Heart left ventricle (tissue), 13 donors: Measurements from ENCODE around the gene CNNM4.

Experiments used
- POLR2A ChIP-seq, 2 donors: fragments of 450-650 bp; IDR thresholded peaks; one replicate each; pipeline ENCODE4 v1.6.1; 2017; ENCODE audit warnings: antibody characterized with exemption in 2 of 2, mild to moderate bottlenecking in 2 of 2, moderate library complexity in 2 of 2
- TF ChIP-seq, protein P1 (sequence below), 12 donors: fragments of 200-600 bp; sonication (generic) in 4 of 12; IDR thresholded peaks; one replicate each; pipeline versions ENCODE4 v1.5.0 to v1.8.0; 2018 to 2022; ENCODE audit warnings: antibody characterized with exemption in 12 of 12, mild to moderate bottlenecking in 5 of 12
- donor health status: ischemic (EF 13 %, LVEDD 7.1; RV severe dilation, severe dysfunction).
- donor health status: DM: no; HTN: yes; CAD: no.
- donor health status: DM: no; HTN: no; CAD: no.
- donor health status: ischemic (EF 25% LVEDD 6.9; RV normal size, moderate dysfunction).
- donor health status: ischemic (EF 25% LVEDD 5.7; RV mildly dilated, moderate dysfunction).
- donor health status: ischemic (EF 35%, LVEDD 5.7; RV mildly dilated, moderate dysfunction).
- donor health status: nonischemic (EF 11% LVEDD 7.7; RV severe dilation, severe dysfunction).
- donor health status: DM: yes; HTN: yes; CAD: no.
- donor health status: PGD.
- donor health status: ischemic (EF 29% LVEDD 5.4; RV normal size, mild dysfunction).
- donor health status: nonischemic (EF 23%, LVEDD 6.1; RV moderate dilation, normal function).

DNA sequence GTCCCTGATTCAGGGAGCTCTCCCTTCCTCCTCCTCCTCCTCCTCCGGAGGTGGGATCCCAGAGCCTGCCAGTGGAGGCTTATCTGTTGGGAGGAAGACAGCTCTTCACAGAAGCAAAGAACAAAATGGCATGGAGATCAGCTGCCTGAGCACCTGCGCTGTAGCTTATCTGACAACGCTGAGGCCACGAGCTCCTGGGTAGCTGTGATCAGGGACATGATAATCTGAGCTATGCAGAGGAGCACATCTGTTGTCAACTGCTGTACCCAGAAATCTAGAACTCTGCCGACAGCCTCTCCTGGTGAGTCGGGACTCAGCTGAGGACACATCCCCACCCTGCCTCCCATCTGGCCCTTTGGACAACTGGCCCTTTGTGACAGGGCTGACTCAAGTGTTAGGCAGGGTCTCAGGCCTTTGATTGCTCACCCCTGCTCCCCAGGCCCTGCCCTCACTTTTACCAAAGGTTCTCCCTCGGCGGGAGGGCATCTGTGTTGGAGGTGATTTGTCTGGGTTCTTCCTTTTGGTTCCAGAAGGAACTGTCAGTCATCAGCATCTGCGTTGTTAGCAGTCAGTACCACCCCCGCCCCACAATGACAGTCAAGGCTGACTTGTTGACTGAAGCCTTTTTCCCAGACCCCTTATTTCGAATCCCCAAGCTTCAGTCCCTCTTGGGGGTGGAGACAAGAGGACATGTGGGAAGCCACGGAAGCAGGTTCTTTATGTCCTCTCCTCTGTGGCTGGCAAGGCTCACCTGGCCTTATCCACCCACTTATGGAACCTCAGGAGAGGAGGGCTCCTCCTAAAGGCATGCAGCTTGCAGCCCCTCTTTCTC is 49.5 kb downstream of the CNNM4 start:
- no peak for TF ChIP-seq POLR2A (IDR thresholded peaks at IDR 0.05)
- TF ChIP-seq, protein P1, sequence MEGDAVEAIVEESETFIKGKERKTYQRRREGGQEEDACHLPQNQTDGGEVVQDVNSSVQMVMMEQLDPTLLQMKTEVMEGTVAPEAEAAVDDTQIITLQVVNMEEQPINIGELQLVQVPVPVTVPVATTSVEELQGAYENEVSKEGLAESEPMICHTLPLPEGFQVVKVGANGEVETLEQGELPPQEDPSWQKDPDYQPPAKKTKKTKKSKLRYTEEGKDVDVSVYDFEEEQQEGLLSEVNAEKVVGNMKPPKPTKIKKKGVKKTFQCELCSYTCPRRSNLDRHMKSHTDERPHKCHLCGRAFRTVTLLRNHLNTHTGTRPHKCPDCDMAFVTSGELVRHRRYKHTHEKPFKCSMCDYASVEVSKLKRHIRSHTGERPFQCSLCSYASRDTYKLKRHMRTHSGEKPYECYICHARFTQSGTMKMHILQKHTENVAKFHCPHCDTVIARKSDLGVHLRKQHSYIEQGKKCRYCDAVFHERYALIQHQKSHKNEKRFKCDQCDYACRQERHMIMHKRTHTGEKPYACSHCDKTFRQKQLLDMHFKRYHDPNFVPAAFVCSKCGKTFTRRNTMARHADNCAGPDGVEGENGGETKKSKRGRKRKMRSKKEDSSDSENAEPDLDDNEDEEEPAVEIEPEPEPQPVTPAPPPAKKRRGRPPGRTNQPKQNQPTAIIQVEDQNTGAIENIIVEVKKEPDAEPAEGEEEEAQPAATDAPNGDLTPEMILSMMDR (IDR thresholded peaks at IDR 0.05), result no peak
